ENCODE results near the gene HHLA2. TPM values are rescaled to one million over a fixed set of nuclear protein-coding genes. Genes with fewer than 3 reads are reported as not detected.

The HHLA2 gene
- total and polyA plus RNA-seq, 4 donors = 0.18 to 0.40 (median 0.28) TPM

GRCh38 chr3:108315767-108316301, 19.5 kb downstream of the HHLA2 start:
- no peaks in the 10 kb centered on the region for H3K36me3 ChIP-seq (ENCODE audit: control insufficient read depth, insufficient read depth, low read length)
- no peak for DNase-seq (ENCODE audit: low read depth in 4 of 6, low spot score in 6 of 6)
- no peaks in the 10 kb centered on the region for H3K4me1 ChIP-seq (ENCODE audit: control insufficient read depth, insufficient read depth, low read length)
- no CpG with 5 or more reads among the region's 2 CpGs for WGBS (ENCODE audit: insufficient coverage)
- H3K4me3 ChIP-seq (ENCODE audit: low read depth, low read length) = no peak overlapping the region
- no peaks in the 10 kb centered on the region for H3K27me3 ChIP-seq (ENCODE audit: control insufficient read depth, insufficient read depth, low read length)
- no peak overlapping the region for H3K27ac ChIP-seq (ENCODE audit: low read depth, low read length)
- H3K9me3 ChIP-seq (ENCODE audit: control insufficient read depth, insufficient read depth, low read length) = no peaks in the 10 kb centered on the region

GRCh38 chr3:108319428-108320082, 23.2 kb downstream of the HHLA2 start:
- H3K4me1 ChIP-seq (ENCODE audit: control insufficient read depth, insufficient read depth, low read length) = no peaks in the 10 kb centered on the region
- H3K9me3 ChIP-seq (ENCODE audit: control insufficient read depth, insufficient read depth, low read length) = no peaks in the 10 kb centered on the region
- H3K27me3 ChIP-seq (ENCODE audit: control insufficient read depth, insufficient read depth, low read length) = no peaks in the 10 kb centered on the region
- WGBS (ENCODE audit: insufficient coverage) = 43% methylated on average over 1 of the region's 6 CpGs
- DNase-seq (ENCODE audit: low read depth in 4 of 6, low spot score in 6 of 6) = peak in 1 of 6 donors; percentile 6
- no peak overlapping the region for H3K4me3 ChIP-seq (ENCODE audit: low read depth, low read length)
- H3K27ac ChIP-seq (ENCODE audit: low read depth, low read length) = no peak overlapping the region
- no peaks in the 10 kb centered on the region for H3K36me3 ChIP-seq (ENCODE audit: control insufficient read depth, insufficient read depth, low read length)

- DNase-seq (ENCODE audit: low read depth in 4 of 6, low spot score in 6 of 6) = no peak
- H3K9me3 ChIP-seq (ENCODE audit: control insufficient read depth, insufficient read depth, low read length) = no peaks in the 10 kb centered on the region
- WGBS (ENCODE audit: insufficient coverage) = 64% methylated on average over 2 of the region's 6 CpGs
- H3K4me1 ChIP-seq (ENCODE audit: control insufficient read depth, insufficient read depth, low read length) = no peaks in the 10 kb centered on the region
- H3K27ac ChIP-seq (ENCODE audit: low read depth, low read length) = no peak overlapping the region
- no peak overlapping the region for H3K4me3 ChIP-seq (ENCODE audit: low read depth, low read length)
- no peaks in the 10 kb centered on the region for H3K27me3 ChIP-seq (ENCODE audit: control insufficient read depth, insufficient read depth, low read length)
- H3K36me3 ChIP-seq (ENCODE audit: control insufficient read depth, insufficient read depth, low read length) = no peaks in the 10 kb centered on the region
Measured at GRCh38 chr3:108320746-108321350, 24.5 kb downstream of the HHLA2 start.

DNA sequence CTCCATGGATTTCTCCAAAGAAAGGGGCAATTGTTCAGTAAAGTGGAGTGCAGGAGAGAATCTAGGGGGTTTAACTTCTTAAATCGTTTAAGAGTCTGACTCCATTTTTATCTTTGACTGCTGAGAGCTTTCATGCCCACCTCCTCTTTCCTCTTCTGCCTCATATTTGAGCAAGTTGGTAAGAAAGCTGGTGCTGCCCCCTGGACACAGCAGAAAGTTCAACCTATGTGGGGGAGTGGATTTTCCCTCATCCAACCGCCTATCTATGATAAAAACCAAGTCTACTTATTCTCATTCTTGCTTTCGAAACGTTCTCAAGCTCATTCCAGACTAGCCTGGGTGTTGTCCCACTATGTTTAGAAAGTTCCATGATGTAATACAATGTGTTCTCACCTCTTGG, 26.0 kb downstream of the HHLA2 start:
- WGBS (ENCODE audit: insufficient coverage) = no CpG with 5 or more reads among the region's 4 CpGs
- no peak overlapping the region for H3K27ac ChIP-seq (ENCODE audit: low read depth, low read length)
- no peaks in the 10 kb centered on the region for H3K36me3 ChIP-seq (ENCODE audit: control insufficient read depth, insufficient read depth, low read length)
- no peaks in the 10 kb centered on the region for H3K27me3 ChIP-seq (ENCODE audit: control insufficient read depth, insufficient read depth, low read length)
- no peak overlapping the region for H3K4me3 ChIP-seq (ENCODE audit: low read depth, low read length)
- no peak for DNase-seq (ENCODE audit: low read depth in 4 of 6, low spot score in 6 of 6)
- H3K9me3 ChIP-seq (ENCODE audit: control insufficient read depth, insufficient read depth, low read length) = no peaks in the 10 kb centered on the region
- no peaks in the 10 kb centered on the region for H3K4me1 ChIP-seq (ENCODE audit: control insufficient read depth, insufficient read depth, low read length)

GRCh38 chr3:108324177-108324576, 27.8 kb downstream of the HHLA2 start:
- H3K9me3 ChIP-seq (ENCODE audit: control insufficient read depth, insufficient read depth, low read length) = no peaks in the 10 kb centered on the region
- WGBS (ENCODE audit: insufficient coverage) = no CpG with 5 or more reads among the region's 1 CpG
- DNase-seq (ENCODE audit: low read depth in 4 of 6, low spot score in 6 of 6) = no peak
- no peaks in the 10 kb centered on the region for H3K27me3 ChIP-seq (ENCODE audit: control insufficient read depth, insufficient read depth, low read length)
- no peak overlapping the region for H3K4me3 ChIP-seq (ENCODE audit: low read depth, low read length)
- no peak overlapping the region for H3K27ac ChIP-seq (ENCODE audit: low read depth, low read length)
- no peaks in the 10 kb centered on the region for H3K36me3 ChIP-seq (ENCODE audit: control insufficient read depth, insufficient read depth, low read length)
- H3K4me1 ChIP-seq (ENCODE audit: control insufficient read depth, insufficient read depth, low read length) = no peaks in the 10 kb centered on the region

DNA sequence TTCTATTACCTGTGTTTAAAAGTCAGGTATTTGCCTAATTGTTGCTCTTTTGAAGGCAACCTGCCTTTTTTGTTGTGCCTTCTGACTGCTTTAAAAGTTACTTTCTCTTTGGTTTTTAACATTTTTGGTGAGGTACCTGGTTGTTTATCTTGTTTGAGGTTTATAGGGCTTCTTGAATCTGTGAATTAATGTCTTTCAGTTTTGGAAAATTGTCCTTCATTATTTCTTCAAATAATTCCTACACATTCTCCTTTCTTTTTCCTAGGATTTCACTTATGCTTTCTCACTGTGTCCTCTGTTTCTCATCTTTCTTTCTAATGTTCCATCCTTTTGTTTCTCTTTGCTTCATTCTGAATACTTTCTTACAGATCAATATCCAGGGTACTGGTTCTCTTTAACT, 30.8 kb downstream of the HHLA2 start:
- Histone ChIP-seq H3K4me1 (ENCODE audit: control insufficient read depth, insufficient read depth, low read length) (no peaks in the 10 kb centered on the region), H3K27ac (ENCODE audit: low read depth, low read length) (no peak overlapping the region), H3K9me3 (ENCODE audit: control insufficient read depth, insufficient read depth, low read length) (no peaks in the 10 kb centered on the region), H3K4me3 (ENCODE audit: low read depth, low read length) (no peak overlapping the region), H3K36me3 (ENCODE audit: control insufficient read depth, insufficient read depth, low read length) (no peaks in the 10 kb centered on the region), H3K27me3 (ENCODE audit: control insufficient read depth, insufficient read depth, low read length) (no peaks in the 10 kb centered on the region)
- DNase-seq (ENCODE audit: low read depth in 4 of 6, low spot score in 6 of 6) = no peak

DNA sequence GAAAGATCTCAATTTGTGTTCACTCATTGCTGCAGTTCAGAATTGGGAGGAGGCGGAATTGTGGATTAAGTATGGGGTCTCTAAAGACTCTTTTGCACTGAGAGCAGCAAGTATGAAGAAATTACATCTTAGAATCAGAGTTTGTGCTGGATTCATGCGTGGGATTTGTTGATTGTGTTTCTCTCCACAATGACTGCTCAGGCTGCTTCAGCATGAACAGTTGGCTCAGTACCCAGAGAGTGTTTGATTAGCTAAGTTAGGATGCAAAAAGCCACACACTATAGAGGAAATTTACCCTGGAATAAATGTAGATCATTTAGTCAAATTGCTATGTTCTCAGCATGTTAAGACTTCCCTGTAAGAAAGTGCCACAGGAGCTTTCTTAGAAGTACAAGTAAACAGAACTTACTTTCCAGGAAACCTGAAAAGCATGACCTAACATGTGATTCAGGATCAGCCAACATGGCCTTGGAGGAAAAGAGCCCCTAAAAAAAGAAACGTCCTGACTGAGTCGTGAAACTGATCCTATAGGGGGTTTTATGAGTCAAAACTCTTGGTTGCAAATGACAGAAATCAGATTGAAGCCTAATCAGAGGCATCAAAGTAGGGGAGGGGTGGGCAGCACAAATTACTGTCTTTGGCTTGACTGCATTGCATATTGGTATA, 32.6 kb downstream of the HHLA2 start:
- Histone ChIP-seq H3K9me3 (ENCODE audit: control insufficient read depth, insufficient read depth, low read length) (no peaks in the 10 kb centered on the region), H3K27me3 (ENCODE audit: control insufficient read depth, insufficient read depth, low read length) (no peaks in the 10 kb centered on the region), H3K36me3 (ENCODE audit: control insufficient read depth, insufficient read depth, low read length) (no peaks in the 10 kb centered on the region), H3K4me3 (ENCODE audit: low read depth, low read length) (no peak overlapping the region), H3K27ac (ENCODE audit: low read depth, low read length) (no peak overlapping the region), H3K4me1 (ENCODE audit: control insufficient read depth, insufficient read depth, low read length) (no peaks in the 10 kb centered on the region)
- DNase-seq (ENCODE audit: low read depth in 4 of 6, low spot score in 6 of 6) = peak in 2 of 6 donors; percentile 15 to 66
- WGBS (ENCODE audit: insufficient coverage) = 68% methylated on average over 3 of the region's 4 CpGs

DNA sequence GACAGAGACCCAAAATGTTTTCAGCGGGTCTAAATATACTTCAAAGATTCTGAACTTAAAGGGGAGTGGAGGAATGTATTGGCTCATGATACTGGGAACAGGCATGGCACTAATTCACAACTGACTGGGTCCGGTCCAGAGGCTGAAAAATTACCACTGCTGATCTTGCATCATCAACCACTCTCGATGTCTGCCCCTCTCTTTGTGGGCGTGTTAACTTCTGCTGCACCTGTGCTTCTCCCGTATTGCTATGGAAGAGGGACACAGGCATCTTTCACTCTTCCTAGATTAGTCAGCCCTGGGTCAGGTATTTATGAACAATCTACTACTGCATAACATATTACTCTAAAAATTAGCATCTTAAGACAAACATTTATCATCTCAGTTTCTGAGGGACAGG, 33.2 kb downstream of the HHLA2 start:
- DNase-seq (ENCODE audit: low read depth in 4 of 6, low spot score in 6 of 6) = no peak

DNA sequence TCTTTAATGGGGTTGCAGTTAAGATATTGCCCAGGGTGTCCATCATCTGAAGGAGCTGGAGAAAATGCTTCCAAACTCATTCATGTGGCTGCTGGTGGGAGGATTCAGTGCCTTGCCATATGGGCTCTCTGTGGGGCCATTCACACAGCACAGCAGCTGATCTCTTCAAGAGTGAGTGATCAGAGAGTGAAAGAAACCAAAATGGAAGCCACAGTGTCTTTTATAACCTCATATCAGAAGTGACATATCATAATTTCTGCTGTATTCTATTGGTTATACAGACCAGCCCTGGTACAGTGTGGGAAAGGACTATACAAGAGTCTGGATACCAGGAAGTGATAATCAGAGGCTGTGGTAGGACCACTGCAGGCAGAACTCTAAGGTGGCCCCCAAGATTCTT, 33.6 kb downstream of the HHLA2 start:
- H3K4me3 ChIP-seq (ENCODE audit: low read depth, low read length) = no peak overlapping the region
- no peaks in the 10 kb centered on the region for H3K36me3 ChIP-seq (ENCODE audit: control insufficient read depth, insufficient read depth, low read length)
- H3K4me1 ChIP-seq (ENCODE audit: control insufficient read depth, insufficient read depth, low read length) = no peaks in the 10 kb centered on the region
- no peak overlapping the region for H3K27ac ChIP-seq (ENCODE audit: low read depth, low read length)
- no peak for DNase-seq (ENCODE audit: low read depth in 4 of 6, low spot score in 6 of 6)
- no peaks in the 10 kb centered on the region for H3K9me3 ChIP-seq (ENCODE audit: control insufficient read depth, insufficient read depth, low read length)
- H3K27me3 ChIP-seq (ENCODE audit: control insufficient read depth, insufficient read depth, low read length) = no peaks in the 10 kb centered on the region

More for the DNA sequence above, 33.2 kb downstream of the HHLA2 start:
- 64% methylated on average over 3 of the region's 5 CpGs for whole genome bisulfite sequencing (ENCODE audit: insufficient coverage)
- no peaks in the 10 kb centered on the region for H3K27me3 ChIP-seq (ENCODE audit: control insufficient read depth, insufficient read depth, low read length)
- no peaks in the 10 kb centered on the region for H3K9me3 ChIP-seq (ENCODE audit: control insufficient read depth, insufficient read depth, low read length)
- no peak overlapping the region for H3K4me3 ChIP-seq (ENCODE audit: low read depth, low read length)
- no peak overlapping the region for H3K27ac ChIP-seq (ENCODE audit: low read depth, low read length)
- H3K36me3 ChIP-seq (ENCODE audit: control insufficient read depth, insufficient read depth, low read length) = no peaks in the 10 kb centered on the region
- no peaks in the 10 kb centered on the region for H3K4me1 ChIP-seq (ENCODE audit: control insufficient read depth, insufficient read depth, low read length)

DNA sequence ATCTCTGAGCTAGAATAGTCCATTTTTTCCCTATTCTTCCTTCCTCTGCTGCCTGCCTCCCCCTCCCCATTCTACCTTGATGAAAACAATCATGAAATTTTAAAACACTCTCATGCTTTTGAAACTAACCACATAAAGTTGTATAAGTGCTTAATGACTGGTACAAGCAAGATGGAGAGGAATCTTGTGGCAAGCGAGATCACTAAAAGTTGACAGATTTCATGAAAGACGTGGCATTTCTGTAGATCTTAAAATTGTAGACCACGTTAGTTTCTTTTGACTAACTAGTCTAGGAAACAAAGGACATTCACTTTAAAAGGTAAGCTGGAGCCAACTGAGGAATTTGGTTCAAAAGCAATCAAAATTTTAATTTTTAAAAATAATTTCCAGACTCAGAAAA, 35.4 kb downstream of the HHLA2 start:
- no peaks in the 10 kb centered on the region for H3K4me1 ChIP-seq (ENCODE audit: control insufficient read depth, insufficient read depth, low read length)
- no peaks in the 10 kb centered on the region for H3K9me3 ChIP-seq (ENCODE audit: control insufficient read depth, insufficient read depth, low read length)
- no CpG with 5 or more reads among the region's 3 CpGs for WGBS (ENCODE audit: insufficient coverage)
- no peaks in the 10 kb centered on the region for H3K27me3 ChIP-seq (ENCODE audit: control insufficient read depth, insufficient read depth, low read length)
- no peak for DNase-seq (ENCODE audit: low read depth in 4 of 6, low spot score in 6 of 6)
- no peak overlapping the region for H3K27ac ChIP-seq (ENCODE audit: low read depth, low read length)
- H3K4me3 ChIP-seq (ENCODE audit: low read depth, low read length) = no peak overlapping the region
- H3K36me3 ChIP-seq (ENCODE audit: control insufficient read depth, insufficient read depth, low read length) = no peaks in the 10 kb centered on the region
